ENCODE data around the gene ISLR2.

The ISLR2 gene

DNA sequence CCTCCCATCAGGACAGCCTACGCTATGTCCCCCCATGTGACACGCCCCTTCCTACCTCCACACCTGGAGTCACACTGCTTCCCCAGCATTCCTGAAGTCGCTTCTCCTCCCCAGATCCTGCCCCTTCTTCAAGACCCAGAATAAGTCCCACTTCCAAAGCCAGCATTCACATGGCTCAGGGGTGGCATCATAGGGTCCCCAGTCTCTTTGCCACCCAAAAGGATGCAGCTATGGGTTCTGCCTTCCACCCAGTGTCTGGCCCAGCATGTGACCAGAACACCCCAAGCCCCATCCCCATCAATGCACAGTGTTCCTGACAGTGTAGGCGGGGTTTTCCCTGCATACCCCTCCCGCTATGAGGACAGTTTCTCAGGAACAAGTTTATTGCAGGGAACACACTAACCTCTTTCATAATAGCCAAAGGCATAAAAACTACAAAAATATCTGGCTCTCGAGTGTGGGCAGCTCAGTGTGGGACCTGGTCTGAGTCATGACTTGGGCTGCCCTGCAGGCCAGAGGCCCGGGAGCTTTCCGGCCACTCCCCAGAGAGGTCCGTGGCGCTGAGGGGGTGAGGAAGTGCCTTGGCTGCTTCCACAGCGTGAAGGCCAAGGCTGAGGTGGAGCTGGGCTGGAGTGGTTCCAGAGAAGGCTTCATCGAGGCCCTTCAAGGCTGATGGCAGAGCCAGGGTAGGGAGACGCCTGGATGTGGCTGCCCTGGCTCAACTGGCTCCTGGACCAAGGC lies 48.9 kb downstream of the ISLR2 start:
- no peak for TF ChIP-seq EZH2 (optimal IDR thresholded peaks at IDR 0.05; ENCODE audit: low read depth, low read length)
- TF ChIP-seq, protein P1, sequence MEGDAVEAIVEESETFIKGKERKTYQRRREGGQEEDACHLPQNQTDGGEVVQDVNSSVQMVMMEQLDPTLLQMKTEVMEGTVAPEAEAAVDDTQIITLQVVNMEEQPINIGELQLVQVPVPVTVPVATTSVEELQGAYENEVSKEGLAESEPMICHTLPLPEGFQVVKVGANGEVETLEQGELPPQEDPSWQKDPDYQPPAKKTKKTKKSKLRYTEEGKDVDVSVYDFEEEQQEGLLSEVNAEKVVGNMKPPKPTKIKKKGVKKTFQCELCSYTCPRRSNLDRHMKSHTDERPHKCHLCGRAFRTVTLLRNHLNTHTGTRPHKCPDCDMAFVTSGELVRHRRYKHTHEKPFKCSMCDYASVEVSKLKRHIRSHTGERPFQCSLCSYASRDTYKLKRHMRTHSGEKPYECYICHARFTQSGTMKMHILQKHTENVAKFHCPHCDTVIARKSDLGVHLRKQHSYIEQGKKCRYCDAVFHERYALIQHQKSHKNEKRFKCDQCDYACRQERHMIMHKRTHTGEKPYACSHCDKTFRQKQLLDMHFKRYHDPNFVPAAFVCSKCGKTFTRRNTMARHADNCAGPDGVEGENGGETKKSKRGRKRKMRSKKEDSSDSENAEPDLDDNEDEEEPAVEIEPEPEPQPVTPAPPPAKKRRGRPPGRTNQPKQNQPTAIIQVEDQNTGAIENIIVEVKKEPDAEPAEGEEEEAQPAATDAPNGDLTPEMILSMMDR (IDR thresholded peaks at IDR 0.05; ENCODE audit: low read length) = no peak
- no peak for TF ChIP-seq EZH2phosphoT487 (IDR thresholded peaks at IDR 0.05; ENCODE audit: low read length)
- Histone ChIP-seq H3K9ac (ENCODE audit: low read length) (no peak overlapping the region), H3K9me3 (replicated peaks; ENCODE audit: insufficient read depth, low read length) (no peaks in the 10 kb centered on the region), H2AFZ (ENCODE audit: low read length) (no peak overlapping the region), H3K4me3 (ENCODE audit: low read length) (no peak overlapping the region), H3F3A (ENCODE audit: insufficient read depth, low read length) (no peaks in the 10 kb centered on the region), H3K9me2 (replicated peaks; ENCODE audit: insufficient read depth, low read length) (no peaks in the 10 kb centered on the region), H3K27ac (ENCODE audit: low read length) (no peak overlapping the region), H3K27me3 (replicated peaks; ENCODE audit: insufficient read depth, low read length) (peaks cover 86% of the 10 kb centered on the region), H3K4me2 (ENCODE audit: low read depth, low read length) (no peak overlapping the region), H3K4me1 (ENCODE audit: low read length) (no peaks in the 10 kb centered on the region), H3K79me2 (ENCODE audit: low read length) (no peaks in the 10 kb centered on the region), H4K20me1 (ENCODE audit: insufficient read depth, low read length) (no peaks in the 10 kb centered on the region), H3K36me3 (replicated peaks; ENCODE audit: insufficient read depth, low read length) (no peaks in the 10 kb centered on the region)
- DNase-seq = no peak

DNA sequence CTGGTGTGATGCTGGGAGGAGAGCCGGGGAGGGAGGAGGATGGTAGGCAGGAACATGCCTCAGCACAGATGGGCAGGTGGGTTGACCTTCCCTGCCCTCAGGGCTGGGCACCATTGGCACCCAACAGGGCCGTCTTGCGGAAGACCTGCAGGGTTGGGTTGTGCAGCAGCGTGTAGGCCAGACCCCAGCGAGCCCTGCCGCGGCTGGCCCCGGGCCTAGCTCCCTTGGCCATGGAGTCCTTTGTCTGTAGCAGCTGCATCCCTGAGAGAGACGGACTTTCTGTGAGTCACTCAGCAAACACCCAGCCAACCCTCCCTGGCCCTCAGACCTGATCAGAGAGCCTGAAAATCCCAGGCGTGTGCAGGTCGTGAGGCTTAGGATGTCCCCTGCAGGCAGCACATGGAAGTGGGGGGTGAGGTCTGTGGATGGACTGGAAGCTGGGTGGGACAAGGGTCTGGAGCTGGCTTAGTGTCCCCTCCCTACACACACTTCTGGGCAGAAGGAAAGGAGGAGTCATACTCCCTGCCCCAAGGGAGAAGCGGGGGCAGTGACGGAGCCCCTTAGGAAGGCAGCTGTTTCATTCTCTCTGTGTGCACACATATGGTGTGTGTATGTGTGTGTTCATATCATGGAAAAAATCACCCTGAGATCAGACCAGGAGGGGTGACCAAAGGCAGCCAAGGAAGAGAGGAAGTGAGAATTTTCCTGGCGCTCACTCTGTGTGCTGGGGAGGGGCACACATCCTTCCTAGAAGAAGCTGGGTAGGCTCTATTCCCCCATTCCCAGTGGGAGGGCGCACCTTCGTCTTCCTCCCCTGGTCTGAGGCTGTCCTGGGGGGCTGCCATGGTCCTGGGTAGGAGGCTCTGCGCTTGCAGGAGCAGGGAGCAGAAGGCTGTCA lies 49.8 kb downstream of the ISLR2 start:
- TF ChIP-seq EZH2 (optimal IDR thresholded peaks at IDR 0.05; ENCODE audit: low read depth, low read length) (no peak), EZH2phosphoT487 (IDR thresholded peaks at IDR 0.05; ENCODE audit: low read length) (no peak)
- TF ChIP-seq, protein P1 (IDR thresholded peaks at IDR 0.05; ENCODE audit: low read length) = no peak
- H3K9me2 ChIP-seq (replicated peaks; ENCODE audit: insufficient read depth, low read length) = no peaks in the 10 kb centered on the region
- no peaks in the 10 kb centered on the region for H4K20me1 ChIP-seq (ENCODE audit: insufficient read depth, low read length)
- H3K36me3 ChIP-seq (replicated peaks; ENCODE audit: insufficient read depth, low read length) = no peaks in the 10 kb centered on the region
- no peak overlapping the region for H2AFZ ChIP-seq (ENCODE audit: low read length)
- no peaks in the 10 kb centered on the region for H3F3A ChIP-seq (ENCODE audit: insufficient read depth, low read length)
- H3K79me2 ChIP-seq (ENCODE audit: low read length) = no peaks in the 10 kb centered on the region
- no peak overlapping the region for H3K4me2 ChIP-seq (ENCODE audit: low read depth, low read length)
- no peak for DNase-seq
- H3K4me1 ChIP-seq (ENCODE audit: low read length) = no peaks in the 10 kb centered on the region
- H3K9ac ChIP-seq (ENCODE audit: low read length) = no peak overlapping the region
- no peak overlapping the region for H3K4me3 ChIP-seq (ENCODE audit: low read length)
- peaks cover 86% of the 10 kb centered on the region for H3K27me3 ChIP-seq (replicated peaks; ENCODE audit: insufficient read depth, low read length)
- no peak overlapping the region for H3K27ac ChIP-seq (ENCODE audit: low read length)
- no peaks in the 10 kb centered on the region for H3K9me3 ChIP-seq (replicated peaks; ENCODE audit: insufficient read depth, low read length)

GRCh38 chr15:74180881-74181602 lies 50.7 kb downstream of the ISLR2 start:
- no peak overlapping the region for H2AFZ ChIP-seq (ENCODE audit: low read length)
- H3K4me2 ChIP-seq (ENCODE audit: low read depth, low read length) = no peak overlapping the region
- no peak overlapping the region for H3K27ac ChIP-seq (ENCODE audit: low read length)
- H3K36me3 ChIP-seq (replicated peaks; ENCODE audit: insufficient read depth, low read length) = no peaks in the 10 kb centered on the region
- H4K20me1 ChIP-seq (ENCODE audit: insufficient read depth, low read length) = no peaks in the 10 kb centered on the region
- H3K9me2 ChIP-seq (replicated peaks; ENCODE audit: insufficient read depth, low read length) = no peaks in the 10 kb centered on the region
- DNase-seq = no peak
- H3K79me2 ChIP-seq (ENCODE audit: low read length) = no peaks in the 10 kb centered on the region
- H3K27me3 ChIP-seq (replicated peaks; ENCODE audit: insufficient read depth, low read length) = peaks cover 86% of the 10 kb centered on the region
- no peaks in the 10 kb centered on the region for H3K9me3 ChIP-seq (replicated peaks; ENCODE audit: insufficient read depth, low read length)
- TF ChIP-seq EZH2phosphoT487 (IDR thresholded peaks at IDR 0.05; ENCODE audit: low read length) (no peak), EZH2 (optimal IDR thresholded peaks at IDR 0.05; ENCODE audit: low read depth, low read length) (no peak)
- TF ChIP-seq, protein P1 (IDR thresholded peaks at IDR 0.05; ENCODE audit: low read length) = no peak
- H3K9ac ChIP-seq (ENCODE audit: low read length) = no peak overlapping the region
- H3K4me1 ChIP-seq (ENCODE audit: low read length) = no peaks in the 10 kb centered on the region
- no peaks in the 10 kb centered on the region for H3F3A ChIP-seq (ENCODE audit: insufficient read depth, low read length)
- no peak overlapping the region for H3K4me3 ChIP-seq (ENCODE audit: low read length)

Measured in MM.1S (cell line).